Thymus (tissue), 11 donors: ENCODE measurements around the gene SNX22. TPM values are rescaled to one million over a fixed set of nuclear protein-coding genes. Genes with fewer than 3 reads are reported as not detected.

Source experiments
- DNase-seq, 9 donors: peaks; one replicate each; pipeline ENCODE4 v3.0.0-alpha.2; 2013; ENCODE audit warnings: low spot score in 9 of 9, low read depth in 6 of 9, missing footprints in 1 of 9
- H3K27ac ChIP-seq, 2 donors: one replicate each; pipeline ENCODE4 v1.5.1; 2013; ENCODE audit warnings: control low read depth in 1 of 2, low read depth in 1 of 2, low read length in 1 of 2, mild to moderate bottlenecking in 1 of 2, moderate library complexity in 1 of 2
- H3K27me3 ChIP-seq, 2 donors: one replicate each; pipeline ENCODE4 v1.5.1; 2013; ENCODE audit warnings: low read length in 1 of 2; ENCODE audit not compliant: control insufficient read depth in 2 of 2, insufficient read depth in 1 of 2
- H3K36me3 ChIP-seq, 2 donors: one replicate each; pipeline ENCODE4 v1.5.1; 2013; ENCODE audit warnings: low read length in 1 of 2, mild to moderate bottlenecking in 1 of 2, moderate library complexity in 1 of 2; ENCODE audit not compliant: control insufficient read depth in 2 of 2, insufficient read depth in 2 of 2
- H3K4me1 ChIP-seq, 2 donors: one replicate each; pipeline ENCODE4 v1.5.1; 2013; ENCODE audit warnings: low read length in 2 of 2; ENCODE audit not compliant: control insufficient read depth in 2 of 2, insufficient read depth in 2 of 2
- H3K4me3 ChIP-seq, 2 donors: one replicate each; pipeline ENCODE4 v1.5.1; 2013; ENCODE audit warnings: low read length in 2 of 2, control low read depth in 1 of 2, mild to moderate bottlenecking in 1 of 2
- H3K9me3 ChIP-seq, 2 donors: one replicate each; pipeline ENCODE4 v1.5.1; 2013; ENCODE audit warnings: low read length in 1 of 2, mild to moderate bottlenecking in 1 of 2; ENCODE audit not compliant: control insufficient read depth in 2 of 2, insufficient read depth in 1 of 2
- WGBS: extraction: QIAGEN DNeasy Blood & Tissue Kit; methylation state at CpG from one replicate; pipeline ENCODE4 v1.1.7; 2013; 5-methylcytosine and 5-hydroxymethylcytosine counted together
- polyA plus RNA-seq: library from polyadenylated mRNA; stranded (reverse); fragments of 200-250 nt; gene quantifications from one replicate; pipeline ENCODE4 v1.2.3, GENCODE V29; 2013
- total RNA-seq: library from RNA; stranded (reverse); fragments of 120-200 nt; gene quantifications from one replicate; pipeline ENCODE4 v1.2.4, GENCODE V29; 2013
- donor health status: healthy.

The SNX22 gene
- total and polyA plus RNA-seq, 2 donors = 9.4 to 23.9 TPM

DNA sequence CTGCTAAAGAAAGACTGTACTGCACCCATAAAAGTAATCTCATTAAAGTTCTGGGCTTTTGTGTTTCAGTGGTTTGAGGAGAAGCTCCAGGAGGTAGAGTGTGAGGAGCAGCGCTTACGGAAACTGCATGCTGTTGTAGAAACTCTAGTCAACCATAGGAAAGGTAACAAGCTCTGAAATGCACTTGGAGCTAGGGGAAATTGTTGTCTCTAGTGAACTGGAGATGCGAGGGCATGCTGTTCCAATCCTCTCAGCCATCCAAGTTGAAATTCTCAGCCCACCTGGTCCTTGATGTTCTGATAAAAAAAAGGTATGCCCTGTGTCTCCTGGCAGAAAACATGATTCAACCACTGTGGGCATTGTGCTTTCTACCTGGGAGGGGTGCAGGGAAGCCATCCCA lies 21.4 kb upstream of the SNX22 start:
- H3K9me3 ChIP-seq = no peaks in the 10 kb centered on the region
- peak overlapping the region in 1 of 2 donors; percentile 60 for H3K27ac ChIP-seq
- 92% methylated on average over 3 of the region's 3 CpGs for WGBS
- no peak for DNase-seq
- H3K36me3 ChIP-seq = peaks cover 70 to 87% of the 10 kb centered on the region in 2 donors
- no peak overlapping the region for H3K4me3 ChIP-seq
- no peaks in the 10 kb centered on the region for H3K27me3 ChIP-seq
- peaks cover 0 to 4% of the 10 kb centered on the region in 2 donors for H3K4me1 ChIP-seq

DNA sequence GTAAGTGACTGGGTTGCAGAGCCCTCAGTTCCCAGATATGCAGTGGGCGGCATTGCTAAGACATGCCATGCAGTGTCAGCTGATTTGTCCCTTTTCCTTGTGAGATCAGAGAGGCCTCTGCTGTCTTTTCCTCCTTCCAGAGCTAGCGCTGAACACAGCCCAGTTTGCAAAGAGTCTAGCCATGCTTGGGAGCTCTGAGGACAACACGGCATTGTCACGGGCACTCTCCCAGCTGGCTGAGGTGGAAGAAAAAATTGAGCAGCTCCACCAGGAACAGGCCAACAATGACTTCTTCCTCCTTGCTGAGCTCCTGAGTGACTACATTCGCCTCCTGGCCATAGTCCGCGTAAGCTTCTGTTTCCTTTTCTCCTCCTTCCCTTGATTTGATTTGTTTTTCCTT lies 20.0 kb upstream of the SNX22 start:
- H3K27ac ChIP-seq = peak overlapping the region in 1 of 2 donors; percentile 60
- H3K4me1 ChIP-seq = peaks cover 0 to 4% of the 10 kb centered on the region in 2 donors
- WGBS = over 99% methylated on average over 7 of the region's 7 CpGs
- no peaks in the 10 kb centered on the region for H3K27me3 ChIP-seq
- no peaks in the 10 kb centered on the region for H3K9me3 ChIP-seq
- no peak for DNase-seq
- peaks cover 72 to 91% of the 10 kb centered on the region in 2 donors for H3K36me3 ChIP-seq
- no peak overlapping the region for H3K4me3 ChIP-seq

- H3K4me1 ChIP-seq = peaks cover 0 to 4% of the 10 kb centered on the region in 2 donors
- H3K27ac ChIP-seq = peak overlapping the region in 1 of 2 donors; percentile 19
- WGBS = 98% methylated on average over 4 of the region's 4 CpGs
- no peaks in the 10 kb centered on the region for H3K27me3 ChIP-seq
- peaks cover 79 to 91% of the 10 kb centered on the region in 2 donors for H3K36me3 ChIP-seq
- DNase-seq = no peak
- H3K9me3 ChIP-seq = no peaks in the 10 kb centered on the region
- no peak overlapping the region for H3K4me3 ChIP-seq
Measured at GRCh38 chr15:64132217-64132616, 19.3 kb upstream of the SNX22 start.

GRCh38 chr15:64133623-64134344 lies 17.7 kb upstream of the SNX22 start:
- peaks cover 78 to 92% of the 10 kb centered on the region in 2 donors for H3K36me3 ChIP-seq
- no peak overlapping the region for H3K27ac ChIP-seq
- DNase-seq = no peak
- H3K27me3 ChIP-seq = no peaks in the 10 kb centered on the region
- H3K4me1 ChIP-seq = peaks cover 0 to 4% of the 10 kb centered on the region in 2 donors
- WGBS = 97% methylated on average over 10 of the region's 10 CpGs
- no peaks in the 10 kb centered on the region for H3K9me3 ChIP-seq
- H3K4me3 ChIP-seq = no peak overlapping the region

- no peaks in the 10 kb centered on the region for H3K27me3 ChIP-seq
Measured at GRCh38 chr15:64134345-64134829, 17.1 kb upstream of the SNX22 start.

GRCh38 chr15:64136347-64136746 lies 15.2 kb upstream of the SNX22 start:
- Histone ChIP-seq H3K27ac (no peak overlapping the region), H3K27me3 (no peaks in the 10 kb centered on the region)

More at GRCh38 chr15:64134345-64134829, 17.1 kb upstream of the SNX22 start:
- H3K27ac ChIP-seq = no peak overlapping the region
- no peaks in the 10 kb centered on the region for H3K9me3 ChIP-seq
- DNase-seq = no peak
- H3K4me3 ChIP-seq = no peak overlapping the region
- peaks cover 76 to 89% of the 10 kb centered on the region in 2 donors for H3K36me3 ChIP-seq
- peaks cover 0 to 4% of the 10 kb centered on the region in 2 donors for H3K4me1 ChIP-seq
- 92% methylated on average over 9 of the region's 9 CpGs for WGBS

GRCh38 chr15:64137226-64137833 lies 14.2 kb upstream of the SNX22 start:
- 86% methylated on average over 8 of the region's 8 CpGs for WGBS
- Histone ChIP-seq H3K27ac (no peak overlapping the region), H3K36me3 (peaks cover 56 to 73% of the 10 kb centered on the region in 2 donors), H3K4me3 (no peak overlapping the region), H3K9me3 (no peaks in the 10 kb centered on the region), H3K27me3 (no peaks in the 10 kb centered on the region), H3K4me1 (no peaks in the 10 kb centered on the region)
- DNase-seq = peak in 1 of 9 donors; percentile 36

More at GRCh38 chr15:64136347-64136746, 15.2 kb upstream of the SNX22 start:
- no peak overlapping the region for H3K4me3 ChIP-seq
- 99% methylated on average over 7 of the region's 7 CpGs for WGBS
- DNase-seq = no peak
- no peaks in the 10 kb centered on the region for H3K9me3 ChIP-seq
- H3K36me3 ChIP-seq = peaks cover 61 to 73% of the 10 kb centered on the region in 2 donors
- peaks cover 0 to 2% of the 10 kb centered on the region in 2 donors for H3K4me1 ChIP-seq

DNA sequence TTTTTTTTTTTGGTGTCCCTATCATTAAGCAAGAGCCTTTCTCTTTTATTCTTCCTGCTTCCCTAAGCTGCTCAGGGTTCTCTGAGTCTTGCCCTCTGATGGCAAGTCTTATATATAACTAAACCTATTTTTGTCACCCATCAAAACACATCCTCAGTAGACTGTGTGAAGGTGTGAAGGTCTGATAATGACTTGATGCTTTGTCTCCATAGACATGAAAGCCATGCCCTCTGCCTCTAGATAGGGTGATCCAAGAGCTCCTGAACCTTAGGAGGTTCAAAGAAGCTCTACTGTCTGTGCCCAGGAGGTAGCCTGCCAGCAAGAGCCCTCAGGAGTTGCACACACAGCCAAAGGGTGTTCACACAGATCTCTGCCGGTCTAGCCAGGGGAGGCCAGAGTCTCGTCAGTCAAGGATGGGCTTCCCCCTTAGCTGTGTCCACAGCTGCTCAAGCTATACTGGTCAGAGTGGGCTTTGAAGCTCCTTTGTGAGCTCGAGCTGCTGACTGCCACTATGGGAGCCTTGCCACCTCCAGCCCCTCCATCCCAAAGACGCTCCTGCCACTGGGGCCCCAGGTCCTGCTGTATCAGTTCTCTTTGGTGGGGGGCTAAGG lies 13.1 kb upstream of the SNX22 start:
- H3K27ac ChIP-seq = no peak overlapping the region
- H3K9me3 ChIP-seq = no peaks in the 10 kb centered on the region
- H3K36me3 ChIP-seq = peaks cover 56 to 69% of the 10 kb centered on the region in 2 donors
- WGBS = 98% methylated on average over 4 of the region's 4 CpGs
- H3K4me1 ChIP-seq = no peaks in the 10 kb centered on the region
- no peak for DNase-seq
- no peaks in the 10 kb centered on the region for H3K27me3 ChIP-seq
- no peak overlapping the region for H3K4me3 ChIP-seq
